H1 (cell line): Measurements from ENCODE around the gene CNGB1.

Experiments used
- CTCF ChIP-seq, 3 experiments: IDR thresholded peaks; 1 replicate in 2 of 3; 2 replicates in 1 of 3; pipeline versions ENCODE4 v1.5.1 to v1.6.1; 2011; ENCODE audit warnings: low read length in 3 of 3, mild to moderate bottlenecking in 3 of 3, inconsistent platforms in 2 of 3, low read depth in 1 of 3, moderate library complexity in 1 of 3; ENCODE audit not compliant: insufficient read depth in 1 of 3; ENCODE audit errors: control extremely low read depth in 1 of 3
- EZH2 ChIP-seq: fragments of 200-600 bp; sonication (generic); IDR thresholded peaks from 2 replicates; pipeline ENCODE4 v1.7.1; 2012; ENCODE audit warnings: low read depth, mild to moderate bottlenecking, moderate library complexity, low read length, inconsistent platforms; ENCODE audit not compliant: severe bottlenecking
- POLR2AphosphoS5 ChIP-seq: IDR thresholded peaks from 2 replicates; pipeline ENCODE4 v1.6.1; 2011; ENCODE audit warnings: low read depth, low read length
- RFX5 ChIP-seq: IDR thresholded peaks from 2 replicates; pipeline ENCODE4 v1.6.1; 2011; ENCODE audit warnings: low read depth, low read length, improper control_type of control experiment, borderline replicate concordance
- SP1 ChIP-seq: IDR thresholded peaks from 2 replicates; pipeline ENCODE4 v1.6.1; 2011; ENCODE audit warnings: low read depth, low read length
- TF ChIP-seq, protein P1 (sequence below): IDR thresholded peaks from 2 replicates; pipeline ENCODE4 v1.6.1; 2011; ENCODE audit warnings: low read length, improper control_type of control experiment

GRCh38 chr16:57993897-57994296 is 23.0 kb upstream of the CNGB1 start:
- TF ChIP-seq, protein P1, sequence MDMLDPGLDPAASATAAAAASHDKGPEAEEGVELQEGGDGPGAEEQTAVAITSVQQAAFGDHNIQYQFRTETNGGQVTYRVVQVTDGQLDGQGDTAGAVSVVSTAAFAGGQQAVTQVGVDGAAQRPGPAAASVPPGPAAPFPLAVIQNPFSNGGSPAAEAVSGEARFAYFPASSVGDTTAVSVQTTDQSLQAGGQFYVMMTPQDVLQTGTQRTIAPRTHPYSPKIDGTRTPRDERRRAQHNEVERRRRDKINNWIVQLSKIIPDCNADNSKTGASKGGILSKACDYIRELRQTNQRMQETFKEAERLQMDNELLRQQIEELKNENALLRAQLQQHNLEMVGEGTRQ = no peak
- TF ChIP-seq CTCF (IDR thresholded peaks at IDR 0.05; ENCODE audit: control extremely low read depth in 1 of 3, insufficient read depth in 1 of 3, low read depth in 1 of 3, low read length in 3 of 3) (no peak), RFX5 (no peak), POLR2AphosphoS5 (no peak), EZH2 (no peak), SP1 (no peak)
